IMR-90 (cell line): ENCODE measurements around the gene SLC29A3.

Experiments used
- BHLHE40 ChIP-seq: fragments of 150-350 bp; IDR thresholded peaks from 2 replicates; pipeline ENCODE4 v1.6.1; 2016; ENCODE audit warnings: mild to moderate bottlenecking, low read depth, low read length
- CHD1 ChIP-seq: IDR thresholded peaks from 2 replicates; pipeline ENCODE4 v1.6.1; 2012; ENCODE audit warnings: low read depth, low read length, improper control_type of control experiment
- ELK1 ChIP-seq: fragments of 150-350 bp; IDR thresholded peaks from 2 replicates; pipeline ENCODE4 v1.6.1; 2016; ENCODE audit warnings: low read depth, mild to moderate bottlenecking, low read length, moderate library complexity, borderline replicate concordance
- FOS ChIP-seq: fragments of 150-350 bp; IDR thresholded peaks from 2 replicates; pipeline ENCODE4 v1.6.1; 2016; ENCODE audit warnings: low read depth, low read length
- MAFK ChIP-seq: IDR thresholded peaks from 2 replicates; pipeline ENCODE4 v1.6.1; 2012; ENCODE audit warnings: low read depth, low read length, improper control_type of control experiment
- POLR2A ChIP-seq: IDR thresholded peaks from 2 replicates; pipeline ENCODE4 v1.6.1; 2012; ENCODE audit warnings: mild to moderate bottlenecking, low read depth, low read length
- RAD21 ChIP-seq: IDR thresholded peaks from 2 replicates; pipeline ENCODE4 v1.6.1; 2012; ENCODE audit warnings: low read length, improper control_type of control experiment
- RCOR1 ChIP-seq: IDR thresholded peaks from 2 replicates; pipeline ENCODE4 v1.6.1; 2012; ENCODE audit warnings: mild to moderate bottlenecking, low read length, improper control_type of control experiment; ENCODE audit not compliant: insufficient replicate concordance
- USF2 ChIP-seq: fragments of 150-350 bp; IDR thresholded peaks from 2 replicates; pipeline ENCODE4 v1.6.1; 2017; ENCODE audit warnings: mild to moderate bottlenecking, antibody characterized with exemption, low read length, low read depth
- TF ChIP-seq, protein P1 (sequence below): conservative IDR thresholded peaks from 2 replicates; pipeline ENCODE4 v1.5.1; 2012; ENCODE audit warnings: mild to moderate bottlenecking, low read depth, low read length, improper control_type of control experiment

DNA sequence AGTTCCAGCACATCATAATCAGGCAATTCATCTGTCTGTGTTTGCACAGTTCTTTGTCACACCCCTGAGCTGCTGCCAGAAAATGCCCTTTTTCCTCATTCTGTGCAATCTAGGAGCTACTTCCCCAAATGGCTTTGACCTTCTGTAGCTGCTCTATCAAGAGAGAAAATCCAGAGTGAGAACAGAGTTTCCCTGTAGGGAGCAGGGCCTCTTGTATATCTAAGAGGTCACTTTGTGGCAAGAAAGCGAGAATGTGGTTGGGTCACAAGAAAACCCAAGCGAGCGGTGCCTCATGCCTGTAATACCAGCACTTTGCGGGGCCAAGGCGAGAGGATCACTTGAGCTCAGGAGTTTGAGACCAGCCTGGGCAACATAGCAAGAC is 24.3 kb downstream of the SLC29A3 start:
- TF ChIP-seq, protein P1, sequence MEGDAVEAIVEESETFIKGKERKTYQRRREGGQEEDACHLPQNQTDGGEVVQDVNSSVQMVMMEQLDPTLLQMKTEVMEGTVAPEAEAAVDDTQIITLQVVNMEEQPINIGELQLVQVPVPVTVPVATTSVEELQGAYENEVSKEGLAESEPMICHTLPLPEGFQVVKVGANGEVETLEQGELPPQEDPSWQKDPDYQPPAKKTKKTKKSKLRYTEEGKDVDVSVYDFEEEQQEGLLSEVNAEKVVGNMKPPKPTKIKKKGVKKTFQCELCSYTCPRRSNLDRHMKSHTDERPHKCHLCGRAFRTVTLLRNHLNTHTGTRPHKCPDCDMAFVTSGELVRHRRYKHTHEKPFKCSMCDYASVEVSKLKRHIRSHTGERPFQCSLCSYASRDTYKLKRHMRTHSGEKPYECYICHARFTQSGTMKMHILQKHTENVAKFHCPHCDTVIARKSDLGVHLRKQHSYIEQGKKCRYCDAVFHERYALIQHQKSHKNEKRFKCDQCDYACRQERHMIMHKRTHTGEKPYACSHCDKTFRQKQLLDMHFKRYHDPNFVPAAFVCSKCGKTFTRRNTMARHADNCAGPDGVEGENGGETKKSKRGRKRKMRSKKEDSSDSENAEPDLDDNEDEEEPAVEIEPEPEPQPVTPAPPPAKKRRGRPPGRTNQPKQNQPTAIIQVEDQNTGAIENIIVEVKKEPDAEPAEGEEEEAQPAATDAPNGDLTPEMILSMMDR: no peak
- TF ChIP-seq FOS (no peak), POLR2A (no peak), RAD21 (no peak), RCOR1 (no peak), USF2 (no peak), BHLHE40 (no peak), CHD1 (no peak), ELK1 (no peak), MAFK (no peak)
